Astrocyte of the cerebellum (primary cell): Measurements from ENCODE around the gene PRAMEF2.
"Not testable (repeated sequence)": the region's sequence is repeated elsewhere in the genome, so short reads cannot be mapped to it uniquely, and the experiment has no call there.

Source experiments
- DNase-seq: peaks from one replicate; pipeline ENCODE4 v3.0.0-alpha.2; 2011; ENCODE audit warnings: low read depth
- H3K4me3 ChIP-seq: 2 replicates; pipeline ENCODE4 v1.5.1; 2011; ENCODE audit warnings: mild to moderate bottlenecking, low read depth, low read length, moderate library complexity
- in situ Hi-C: cut with HindIII; loops from 2 replicates; pipeline ENCODE4 v1.10.0; 2017; ENCODE audit warnings: low sequenced_read_pairs
- TF ChIP-seq, protein P1 (sequence below): IDR thresholded peaks from 2 replicates; pipeline ENCODE4 v1.5.1; 2012; ENCODE audit warnings: low read length, low read depth, moderate library complexity, mild to moderate bottlenecking; ENCODE audit errors: missing control alignments

The PRAMEF2 gene

DNA sequence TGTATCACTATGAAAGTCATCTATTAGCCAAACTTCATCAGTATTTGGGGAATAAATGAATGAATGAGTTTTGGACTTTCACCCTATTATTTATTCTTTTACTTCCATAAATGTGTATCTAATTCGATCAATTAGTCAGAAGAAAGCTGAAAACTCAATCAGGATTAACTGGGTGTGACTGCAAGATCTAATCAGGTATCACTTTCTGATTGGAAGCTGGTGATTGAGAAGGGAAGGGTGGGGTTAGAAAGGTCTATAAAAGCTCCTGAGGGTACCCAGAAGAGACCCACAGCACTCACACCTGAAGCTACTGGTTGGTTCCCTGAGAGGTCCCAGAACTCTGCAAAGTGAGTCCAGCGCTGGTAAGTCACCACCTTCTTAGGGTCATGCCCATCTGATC is at the start of gene PRAMEF2:
Gene PRAMEF2, plus strand, starts transcription at position 301 of the 400 bp plus-strand sequence. CDS start 1,924 bp downstream, outside the sequence.
- DNase-seq, H3K4me3 ChIP-seq, in situ Hi-C loops: not testable (repeated sequence)

DNA sequence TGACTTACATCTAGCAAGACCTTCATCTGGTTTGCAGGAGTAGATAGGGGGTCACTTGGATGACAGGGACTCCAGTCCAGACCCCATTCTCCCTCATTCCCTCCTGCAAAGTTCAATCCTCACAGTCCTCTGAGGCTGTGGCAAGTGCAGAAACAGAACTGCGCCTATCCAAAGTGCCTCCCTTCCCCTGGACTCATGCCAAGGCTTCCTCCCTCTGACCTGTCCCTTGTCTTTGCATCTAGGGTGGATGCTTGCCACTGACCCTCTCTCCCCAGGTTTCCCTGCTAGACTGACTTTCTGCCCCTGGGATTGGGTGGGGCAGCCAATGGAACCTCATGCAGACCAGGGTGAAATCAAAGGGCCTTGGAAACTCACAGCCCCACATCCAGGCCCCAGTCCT is 47.0 kb upstream of the PRAMEF2 start:
- no peak overlapping the region for H3K4me3 ChIP-seq
- no peak for DNase-seq
- TF ChIP-seq, protein P1, sequence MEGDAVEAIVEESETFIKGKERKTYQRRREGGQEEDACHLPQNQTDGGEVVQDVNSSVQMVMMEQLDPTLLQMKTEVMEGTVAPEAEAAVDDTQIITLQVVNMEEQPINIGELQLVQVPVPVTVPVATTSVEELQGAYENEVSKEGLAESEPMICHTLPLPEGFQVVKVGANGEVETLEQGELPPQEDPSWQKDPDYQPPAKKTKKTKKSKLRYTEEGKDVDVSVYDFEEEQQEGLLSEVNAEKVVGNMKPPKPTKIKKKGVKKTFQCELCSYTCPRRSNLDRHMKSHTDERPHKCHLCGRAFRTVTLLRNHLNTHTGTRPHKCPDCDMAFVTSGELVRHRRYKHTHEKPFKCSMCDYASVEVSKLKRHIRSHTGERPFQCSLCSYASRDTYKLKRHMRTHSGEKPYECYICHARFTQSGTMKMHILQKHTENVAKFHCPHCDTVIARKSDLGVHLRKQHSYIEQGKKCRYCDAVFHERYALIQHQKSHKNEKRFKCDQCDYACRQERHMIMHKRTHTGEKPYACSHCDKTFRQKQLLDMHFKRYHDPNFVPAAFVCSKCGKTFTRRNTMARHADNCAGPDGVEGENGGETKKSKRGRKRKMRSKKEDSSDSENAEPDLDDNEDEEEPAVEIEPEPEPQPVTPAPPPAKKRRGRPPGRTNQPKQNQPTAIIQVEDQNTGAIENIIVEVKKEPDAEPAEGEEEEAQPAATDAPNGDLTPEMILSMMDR, result no peak
- in situ Hi-C loops, result no loop called here

GRCh38 chr1:12810691-12811408 is 46.0 kb upstream of the PRAMEF2 start:
- in situ Hi-C loops, result no loop called here
- no peak overlapping the region for H3K4me3 ChIP-seq
- TF ChIP-seq, protein P1, result no peak
- DNase-seq, result no peak

- TF ChIP-seq, protein P1, result no peak
- no peak for DNase-seq
- no peak overlapping the region for H3K4me3 ChIP-seq
- in situ Hi-C loops, result no loop called here
Observed at GRCh38 chr1:12811409-12811784, 45.5 kb upstream of the PRAMEF2 start.

GRCh38 chr1:12819061-12819460 is 37.8 kb upstream of the PRAMEF2 start:
- H3K4me3 ChIP-seq, DNase-seq, in situ Hi-C loops: not testable (repeated sequence)

GRCh38 chr1:12831310-12831709 is 25.6 kb upstream of the PRAMEF2 start, which contains the start of gene PRAMEF11:
PRAMEF11 (minus strand) TSS chr1:12831410; CDS start chr1:12828789, 2,621 bp downstream.
- H3K4me3 ChIP-seq, DNase-seq, in situ Hi-C loops: not testable (repeated sequence)

GRCh38 chr1:12833251-12833650 is 23.6 kb upstream of the PRAMEF2 start:
- in situ Hi-C loops, DNase-seq, H3K4me3 ChIP-seq: not testable (repeated sequence)

GRCh38 chr1:12848620-12849019 is 8.3 kb upstream of the PRAMEF2 start, which contains the start of gene HNRNPCL1:
HNRNPCL1 (minus strand) TSS chr1:12848720; CDS start chr1:12848289, 431 bp downstream.
- DNase-seq, in situ Hi-C loops, H3K4me3 ChIP-seq: not testable (repeated sequence)

GRCh38 chr1:12851779-12852178 is 5.1 kb upstream of the PRAMEF2 start:
- TF ChIP-seq, protein P1, result no peak
- no peak overlapping the region for H3K4me3 ChIP-seq
- in situ Hi-C loops, result no loop called here
- DNase-seq, result no peak

DNA sequence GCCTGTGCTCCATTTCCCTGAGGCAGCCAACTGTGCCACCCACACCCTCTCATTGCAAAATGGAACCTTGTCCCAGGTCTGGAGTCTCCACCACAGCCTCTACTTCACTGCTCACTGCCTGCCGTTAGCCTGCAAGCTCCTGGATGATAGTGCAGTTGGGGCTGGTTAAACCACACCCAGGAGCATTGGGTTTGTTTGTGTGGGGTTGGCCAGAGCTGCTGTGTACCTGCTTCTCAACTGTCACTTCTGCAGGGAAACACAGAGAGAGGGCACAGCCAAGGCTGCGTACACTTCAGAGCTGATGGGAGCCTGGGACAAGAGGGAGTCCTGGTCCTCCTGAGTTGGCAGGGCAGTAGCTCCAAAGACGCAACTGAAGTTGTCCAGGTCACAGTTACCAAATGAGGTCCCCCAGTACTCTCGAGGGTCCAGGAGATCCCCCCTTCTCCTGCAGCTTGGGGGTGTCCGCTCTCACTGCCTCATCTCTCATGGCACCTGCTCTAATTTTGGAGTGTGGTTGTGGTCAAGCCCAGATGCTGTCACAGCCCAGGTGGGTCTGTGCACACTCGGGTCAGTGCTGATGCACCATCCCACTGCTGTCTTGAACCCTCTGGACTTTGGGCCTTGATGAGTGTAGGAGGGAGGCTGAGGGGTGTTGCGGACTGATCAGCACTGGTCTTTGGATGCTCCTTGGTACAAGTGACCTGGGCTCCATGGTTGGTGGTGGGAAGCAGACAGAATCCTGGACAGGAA is 6.4 kb downstream of the PRAMEF2 start:
- DNase-seq, H3K4me3 ChIP-seq, in situ Hi-C loops: not testable (repeated sequence)

GRCh38 chr1:12878453-12878852 is 21.6 kb downstream of the PRAMEF2 start:
- in situ Hi-C loops, DNase-seq, H3K4me3 ChIP-seq: not testable (repeated sequence)

DNA sequence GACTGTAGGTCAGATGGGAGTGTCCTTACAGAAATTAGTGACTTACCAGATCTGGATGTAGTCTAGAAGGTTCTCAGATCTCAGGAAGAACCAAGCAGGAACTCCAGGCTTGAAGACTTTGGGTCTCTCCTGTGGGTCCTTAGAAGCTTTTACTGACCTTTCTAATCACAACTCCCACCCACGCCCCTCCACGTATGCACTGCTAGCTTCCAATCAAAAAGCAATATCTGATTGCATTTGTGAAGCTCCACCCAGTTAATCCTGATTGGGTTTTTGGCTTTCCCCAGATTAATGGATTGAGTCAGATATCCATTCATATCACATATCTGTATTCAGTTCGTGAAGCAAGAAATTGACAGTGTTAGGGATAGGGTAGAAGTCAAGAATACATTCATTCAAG is 29.2 kb downstream of the PRAMEF2 start, which contains the start of gene PRAMEF4:
Gene PRAMEF4, minus strand, starts transcription at position 101 of the 400 bp plus-strand sequence. CDS start 2,807 bp downstream, outside the sequence.
- DNase-seq, in situ Hi-C loops, H3K4me3 ChIP-seq: not testable (repeated sequence)
